Keratinocyte (primary cell): Measurements from ENCODE around the gene BACE1-AS. TPM values are rescaled to one million over a fixed set of nuclear protein-coding genes. Genes with fewer than 3 reads are reported as not detected.

ENCODE experiments used
- DNase-seq: peaks from one replicate; pipeline ENCODE4 v3.0.0-alpha.2; 2011; ENCODE audit warnings: low read depth, missing footprints, low spot score
- FAIRE-seq: peaks from 2 replicates; lab custom pipeline; 2011; peaks lifted over from hg19 to GRCh38; lab: Jason Lieb, UNC
- H2AFZ ChIP-seq: 2 replicates; pipeline ENCODE4 v1.6.0; 2012; ENCODE audit warnings: low read length, control low read depth, inconsistent platforms; ENCODE audit not compliant: control insufficient read depth
- H3K27ac ChIP-seq: 2 replicates; pipeline ENCODE4 v1.5.1; 2011; ENCODE audit warnings: low read length; ENCODE audit not compliant: control insufficient read depth, insufficient read depth
- H3K27me3 ChIP-seq: 3 replicates; pipeline ENCODE4 v1.6.0; 2011; ENCODE audit warnings: low read length; ENCODE audit not compliant: control insufficient read depth, insufficient read depth; ENCODE audit errors: extremely low read depth
- H3K36me3 ChIP-seq, 2 experiments: 2 replicates in 1 of 2; 3 replicates in 1 of 2; pipeline ENCODE4 v1.5.1; 2011; ENCODE audit warnings: low read length in 2 of 2, mild to moderate bottlenecking in 1 of 2; ENCODE audit not compliant: control insufficient read depth in 2 of 2, insufficient read depth in 2 of 2; ENCODE audit errors: extremely low read depth in 1 of 2
- H3K4me1 ChIP-seq: 3 replicates; pipeline ENCODE4 v1.5.1; 2011; ENCODE audit warnings: low read length; ENCODE audit not compliant: control insufficient read depth, insufficient read depth; ENCODE audit errors: extremely low read depth
- H3K4me2 ChIP-seq: 3 replicates; pipeline ENCODE4 v1.6.0; 2011; ENCODE audit warnings: low read depth, low read length; ENCODE audit not compliant: control insufficient read depth, insufficient read depth; ENCODE audit errors: extremely low read depth
- H3K4me3 ChIP-seq, 3 experiments: fragments of 200-600 bp in 1 of 3; sonication (generic) in 1 of 3; 2 replicates in 2 of 3; 3 replicates in 1 of 3; pipeline ENCODE4 v1.5.1; 2011 to 2016; ENCODE audit warnings: low read length in 3 of 3, mild to moderate bottlenecking in 3 of 3, control low read depth in 2 of 3, inconsistent platforms in 1 of 3, low read depth in 1 of 3, mixed read lengths in 1 of 3, mixed run types in 1 of 3, moderate library complexity in 1 of 3; ENCODE audit not compliant: control insufficient read depth in 2 of 3, insufficient read depth in 2 of 3; ENCODE audit errors: extremely low read depth in 1 of 3
- H3K79me2 ChIP-seq: 2 replicates; pipeline ENCODE4 v1.6.0; 2012; ENCODE audit warnings: low read length; ENCODE audit not compliant: control insufficient read depth, insufficient read depth
- H3K9ac ChIP-seq: 3 replicates; pipeline ENCODE4 v1.6.0; 2011; ENCODE audit warnings: low read length; ENCODE audit not compliant: control insufficient read depth, insufficient read depth; ENCODE audit errors: extremely low read depth
- H3K9me1 ChIP-seq: 3 replicates; pipeline ENCODE4 v1.6.0; 2011; ENCODE audit warnings: low read length; ENCODE audit not compliant: control insufficient read depth, insufficient read depth; ENCODE audit errors: extremely low read depth
- H3K9me3 ChIP-seq: 2 replicates; pipeline ENCODE4 v1.5.1; 2012; ENCODE audit warnings: low read depth, low read length; ENCODE audit not compliant: control insufficient read depth
- H4K20me1 ChIP-seq: 3 replicates; pipeline ENCODE4 v1.6.0; 2011; ENCODE audit warnings: low read length; ENCODE audit not compliant: control insufficient read depth, insufficient read depth; ENCODE audit errors: extremely low read depth
- EZH2 ChIP-seq: IDR thresholded peaks from one replicate; pipeline ENCODE4 v1.6.1; 2012; ENCODE audit warnings: inconsistent platforms, mild to moderate bottlenecking, low read length, moderate library complexity
- dilution Hi-C: fragments of 300-500 bp; cut with MboI; formaldehyde crosslinking; loops from one replicate; pipeline ENCODE4 v1.7.0; 2020; ENCODE audit warnings: low sequenced_read_pairs; ENCODE audit not compliant: extremely low pct_ligation_motif_present
- polyA plus RNA-seq, 5 experiments: library from polyadenylated mRNA; depleted of rRNA in 3 of 5; stranded (reverse) in 3 of 5; stranded (forward) in 1 of 5; unstranded in 1 of 5; fragments of >200 nt; gene quantifications; 1 replicate in 1 of 5; 2 replicates in 3 of 5; 3 replicates in 1 of 5; pipeline versions ENCODE4 v1.2.1 to v1.2.3, GENCODE V29; 2011 to 2012; ENCODE audit warnings: missing spikeins in 2 of 5, low read depth in 1 of 5, low replicate concordance in 1 of 5
- TF ChIP-seq, protein P1 (sequence below), 3 experiments: IDR thresholded peaks in 1 of 3; conservative IDR thresholded peaks in 1 of 3; optimal IDR thresholded peaks in 1 of 3; 2 replicates in 2 of 3; 3 replicates in 1 of 3; pipeline versions ENCODE3 to v1.5.1; 2011; ENCODE audit warnings: low read length in 3 of 3, mild to moderate bottlenecking in 3 of 3, moderate library complexity in 2 of 3, control low read depth in 1 of 3, inconsistent platforms in 1 of 3; ENCODE audit not compliant: insufficient read depth in 2 of 3; ENCODE audit errors: extremely low read depth in 1 of 3

The BACE1-AS gene
- polyA plus RNA-seq, 1 donor (not counting 4 experiments of a cell fraction or from before 2014, with no cell fraction given) = 2.2 TPM

GRCh38 chr11:117334896-117335295 lies 43.8 kb downstream of the BACE1-AS start:
- Histone ChIP-seq H3K79me2 (no peaks in the 10 kb centered on the region), H3K27me3 (no peaks in the 10 kb centered on the region), H3K27ac (no peak overlapping the region), H4K20me1 (no peaks in the 10 kb centered on the region), H3K4me1 (peaks cover 3% of the 10 kb centered on the region), H3K9ac (no peak overlapping the region), H3K36me3 (peaks cover 3 to 18% of the 10 kb centered on the region in 2 experiments), H3K4me2 (no peak overlapping the region), H2AFZ (no peak overlapping the region), H3K4me3 (no peak overlapping the region), H3K9me3 (no peaks in the 10 kb centered on the region), H3K9me1 (no peaks in the 10 kb centered on the region)
- DNase-seq (no peak), FAIRE-seq (no peak)
- dilution Hi-C loops = no loop called here
- TF ChIP-seq, protein P1, sequence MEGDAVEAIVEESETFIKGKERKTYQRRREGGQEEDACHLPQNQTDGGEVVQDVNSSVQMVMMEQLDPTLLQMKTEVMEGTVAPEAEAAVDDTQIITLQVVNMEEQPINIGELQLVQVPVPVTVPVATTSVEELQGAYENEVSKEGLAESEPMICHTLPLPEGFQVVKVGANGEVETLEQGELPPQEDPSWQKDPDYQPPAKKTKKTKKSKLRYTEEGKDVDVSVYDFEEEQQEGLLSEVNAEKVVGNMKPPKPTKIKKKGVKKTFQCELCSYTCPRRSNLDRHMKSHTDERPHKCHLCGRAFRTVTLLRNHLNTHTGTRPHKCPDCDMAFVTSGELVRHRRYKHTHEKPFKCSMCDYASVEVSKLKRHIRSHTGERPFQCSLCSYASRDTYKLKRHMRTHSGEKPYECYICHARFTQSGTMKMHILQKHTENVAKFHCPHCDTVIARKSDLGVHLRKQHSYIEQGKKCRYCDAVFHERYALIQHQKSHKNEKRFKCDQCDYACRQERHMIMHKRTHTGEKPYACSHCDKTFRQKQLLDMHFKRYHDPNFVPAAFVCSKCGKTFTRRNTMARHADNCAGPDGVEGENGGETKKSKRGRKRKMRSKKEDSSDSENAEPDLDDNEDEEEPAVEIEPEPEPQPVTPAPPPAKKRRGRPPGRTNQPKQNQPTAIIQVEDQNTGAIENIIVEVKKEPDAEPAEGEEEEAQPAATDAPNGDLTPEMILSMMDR (optimal IDR thresholded peaks at IDR 0.05 in 1 of 3, IDR thresholded peaks at IDR 0.05 in 1 of 3, conservative IDR thresholded peaks at IDR 0.05 in 1 of 3; ENCODE audit: extremely low read depth in 1 of 3, insufficient read depth in 2 of 3, low read length in 3 of 3) = no peak
- no peak for TF ChIP-seq EZH2

DNA sequence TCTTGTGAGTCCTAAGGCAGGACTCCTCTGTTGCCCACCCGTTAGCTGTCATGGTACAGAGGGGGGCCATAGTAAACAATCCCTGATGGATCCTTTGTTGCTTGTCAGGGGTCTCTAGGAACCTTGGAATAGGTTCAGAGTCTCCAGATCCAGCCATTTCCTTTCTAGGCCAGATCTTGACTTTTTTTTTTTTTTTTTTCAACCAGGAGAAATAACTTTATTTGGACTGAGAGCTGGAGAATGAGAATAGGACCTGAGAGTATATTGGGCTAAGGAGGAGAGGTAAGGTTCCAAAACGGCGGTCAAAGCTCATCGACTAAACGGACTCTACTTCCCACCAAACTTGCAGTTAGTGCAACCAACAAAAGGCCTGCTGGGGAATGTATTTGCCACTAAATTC lies 44.3 kb downstream of the BACE1-AS start:
- Histone ChIP-seq H3K9me3 (no peaks in the 10 kb centered on the region), H3K9ac (no peak overlapping the region), H3K4me2 (no peak overlapping the region), H3K4me3 (no peak overlapping the region), H4K20me1 (no peaks in the 10 kb centered on the region), H3K27me3 (no peaks in the 10 kb centered on the region), H3K4me1 (no peaks in the 10 kb centered on the region), H3K36me3 (peaks cover 8 to 20% of the 10 kb centered on the region in 2 experiments), H3K27ac (no peak overlapping the region), H2AFZ (no peak overlapping the region), H3K79me2 (no peaks in the 10 kb centered on the region), H3K9me1 (no peaks in the 10 kb centered on the region)
- no peak for TF ChIP-seq EZH2
- TF ChIP-seq, protein P1 (optimal IDR thresholded peaks at IDR 0.05 in 1 of 3, IDR thresholded peaks at IDR 0.05 in 1 of 3, conservative IDR thresholded peaks at IDR 0.05 in 1 of 3; ENCODE audit: extremely low read depth in 1 of 3, insufficient read depth in 2 of 3, low read length in 3 of 3) = no peak
- FAIRE-seq (no peak), DNase-seq (no peak)
- dilution Hi-C loops = no loop called here
